Measurements from ENCODE around the gene FLNB. TPM values are rescaled to one million over a fixed set of nuclear protein-coding genes. Genes with fewer than 3 reads are reported as not detected.

Gene FLNB
- total and polyA plus RNA-seq, 10 of the 15 experiments (the other 5 are each of a cell fraction or from before 2014, with no cell fraction given), result 13.6 to 51.8 (median 26.4) TPM

DNA sequence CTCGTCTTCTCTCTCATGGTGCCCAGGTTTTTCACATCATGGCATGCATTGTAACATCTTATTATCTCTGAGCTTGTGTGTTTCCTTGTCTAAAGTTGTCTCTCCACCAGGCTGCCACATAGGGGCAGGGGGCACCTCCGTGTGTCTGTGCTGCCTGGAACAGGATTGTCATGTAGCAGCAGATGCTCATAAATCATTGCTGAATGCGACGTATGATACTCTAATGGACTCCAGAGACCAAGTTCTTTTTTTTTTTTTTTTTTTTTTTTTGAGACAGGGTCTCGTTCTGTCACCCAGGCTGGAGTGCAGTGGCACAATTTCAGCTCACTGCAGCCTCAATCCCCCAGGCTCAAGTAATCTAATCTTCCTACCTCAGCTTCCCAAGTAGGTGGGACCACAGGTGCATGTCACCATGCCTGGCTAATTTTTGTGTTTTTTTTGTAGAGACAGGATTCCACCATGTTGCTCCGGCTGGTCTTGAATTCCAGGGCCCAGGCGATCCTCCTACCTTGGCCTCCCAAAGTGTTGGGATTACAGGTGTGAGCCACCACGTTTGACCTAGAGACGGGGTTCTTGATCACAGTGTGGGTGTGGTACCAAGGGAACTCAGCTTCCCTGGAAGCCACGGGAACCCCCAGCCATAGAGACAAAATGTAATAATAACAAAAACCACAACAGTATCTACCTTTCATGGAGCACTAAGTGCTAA, 207.2 kb downstream of the FLNB start:
- peaks cover 56% of the 10 kb centered on the region for H3K4me1 ChIP-seq (ENCODE audit: control insufficient read depth, insufficient read depth, low read length)
- SMC1A ChIA-PET (ENCODE audit: uncharacterized antibody, unreplicated experiment), result interaction anchor here (0.9 to 14.2 kb wide), 11 partner anchors 9 to 199 kb away, joined by 3 to 510 read pairs (median 7); partner anchors contain the start of genes HTD2 and RPP14
- no peak for DNase-seq (ENCODE audit: low read depth, low spot score)
- H3K4me3 ChIP-seq, result no peak overlapping the region
- H3K27me3 ChIP-seq (replicated peaks in 1 of 2; ENCODE audit: control insufficient read depth in 2 of 2, insufficient read depth in 2 of 2, low read length in 1 of 2), result no peaks in the 10 kb centered on the region
- no peak for FAIRE-seq
- no peaks in the 10 kb centered on the region for H3K36me3 ChIP-seq (ENCODE audit: control insufficient read depth in 2 of 2, insufficient read depth in 2 of 2, low read length in 1 of 2)
- intact Hi-C loops (cut with micrococcal nuclease; ENCODE audit: unreplicated experiment) (loop anchor here (2.0 kb wide), 2 partner anchors 15 to 21 kb away; partner anchors contain the start of gene ABHD6), in situ Hi-C loops (cut with MboI) (loop anchor here (25.0 kb wide), 1 partner anchor 1172 kb away; no protein-coding TSS in a partner anchor)
- H2AFZ ChIP-seq (ENCODE audit: control insufficient read depth, low read depth, low read length), result no peak overlapping the region
- peak overlapping the region; percentile 83 for H3K27ac ChIP-seq (ENCODE audit: control insufficient read depth, insufficient read depth)
- POLR2A ChIA-PET, result interaction anchor here (0.6 to 15.5 kb wide), 6 partner anchors 8 to 38 kb away, joined by 3 to 491 read pairs (median 6); partner anchors contain the start of gene ABHD6
- RAD21 ChIA-PET (ENCODE audit: unreplicated experiment), result interaction anchor here (0.6 to 11.9 kb wide), 14 partner anchors 8 to 206 kb away, joined by 3 to 285 read pairs (median 8); partner anchors contain the start of genes ABHD6, HTD2 and RPP14
- H4K20me1 ChIP-seq (ENCODE audit: control insufficient read depth, insufficient read depth), result no peaks in the 10 kb centered on the region
- H3K79me2 ChIP-seq (ENCODE audit: control insufficient read depth, insufficient read depth, low read length), result no peaks in the 10 kb centered on the region
- CTCF ChIA-PET, result interaction anchor here (1.3 to 13.5 kb wide), 9 partner anchors 7 to 92 kb away, joined by 4 to 655 read pairs (median 10); partner anchors contain the start of genes ABHD6, HTD2 and RPP14
- 35% methylated on average over 9 of the region's 10 CpGs for WGBS (ENCODE audit: insufficient coverage, insufficient replicate concordance, low lambda C conversion rate, missing lambda C conversion rate)
- ATAC-seq, result peak; percentile 2
- no peaks in the 10 kb centered on the region; the same call in 2 of the 3 replicates for H3K9me3 ChIP-seq (replicated peaks; ENCODE audit: control insufficient read depth, insufficient read depth, low read length)
- peak overlapping the region; percentile 11 for H3K9ac ChIP-seq (ENCODE audit: control insufficient read depth, insufficient read depth, low read length)
- peak overlapping the region; percentile 81 for H3K4me2 ChIP-seq (ENCODE audit: control insufficient read depth, insufficient read depth)
- TSS peak; percentile 84 for BruUV-seq (replicated peaks)
- no peak for TF ChIP-seq ZNF622 (IDR thresholded peaks at IDR 0.05)
- TF ChIP-seq MYB (IDR thresholded peaks at IDR 0.05; ENCODE audit: borderline replicate concordance, low read depth, low read length), result 0 out of 2 replicates have a peak, but pooled peaks have one; percentile 7
- TF ChIP-seq, protein P1, sequence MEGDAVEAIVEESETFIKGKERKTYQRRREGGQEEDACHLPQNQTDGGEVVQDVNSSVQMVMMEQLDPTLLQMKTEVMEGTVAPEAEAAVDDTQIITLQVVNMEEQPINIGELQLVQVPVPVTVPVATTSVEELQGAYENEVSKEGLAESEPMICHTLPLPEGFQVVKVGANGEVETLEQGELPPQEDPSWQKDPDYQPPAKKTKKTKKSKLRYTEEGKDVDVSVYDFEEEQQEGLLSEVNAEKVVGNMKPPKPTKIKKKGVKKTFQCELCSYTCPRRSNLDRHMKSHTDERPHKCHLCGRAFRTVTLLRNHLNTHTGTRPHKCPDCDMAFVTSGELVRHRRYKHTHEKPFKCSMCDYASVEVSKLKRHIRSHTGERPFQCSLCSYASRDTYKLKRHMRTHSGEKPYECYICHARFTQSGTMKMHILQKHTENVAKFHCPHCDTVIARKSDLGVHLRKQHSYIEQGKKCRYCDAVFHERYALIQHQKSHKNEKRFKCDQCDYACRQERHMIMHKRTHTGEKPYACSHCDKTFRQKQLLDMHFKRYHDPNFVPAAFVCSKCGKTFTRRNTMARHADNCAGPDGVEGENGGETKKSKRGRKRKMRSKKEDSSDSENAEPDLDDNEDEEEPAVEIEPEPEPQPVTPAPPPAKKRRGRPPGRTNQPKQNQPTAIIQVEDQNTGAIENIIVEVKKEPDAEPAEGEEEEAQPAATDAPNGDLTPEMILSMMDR (IDR thresholded peaks at IDR 0.05 in 2 of 3, conservative IDR thresholded peaks at IDR 0.05 in 1 of 3; ENCODE audit: control insufficient read depth in 2 of 3, extremely low read depth in 1 of 3, insufficient read depth in 1 of 3, low read depth in 3 of 3, low read length in 3 of 3), result no peak
- TF ChIP-seq RUNX3 (IDR thresholded peaks at IDR 0.05; ENCODE audit: low read length), result peak; percentile 31
- no peak for TF ChIP-seq SMAD5 (IDR thresholded peaks at IDR 0.05; ENCODE audit: low read depth)
- no peak for TF ChIP-seq BHLHE40 (IDR thresholded peaks at IDR 0.05; ENCODE audit: borderline replicate concordance in 1 of 2, low read depth in 2 of 2, low read length in 1 of 2)
- TF ChIP-seq, protein P2, sequence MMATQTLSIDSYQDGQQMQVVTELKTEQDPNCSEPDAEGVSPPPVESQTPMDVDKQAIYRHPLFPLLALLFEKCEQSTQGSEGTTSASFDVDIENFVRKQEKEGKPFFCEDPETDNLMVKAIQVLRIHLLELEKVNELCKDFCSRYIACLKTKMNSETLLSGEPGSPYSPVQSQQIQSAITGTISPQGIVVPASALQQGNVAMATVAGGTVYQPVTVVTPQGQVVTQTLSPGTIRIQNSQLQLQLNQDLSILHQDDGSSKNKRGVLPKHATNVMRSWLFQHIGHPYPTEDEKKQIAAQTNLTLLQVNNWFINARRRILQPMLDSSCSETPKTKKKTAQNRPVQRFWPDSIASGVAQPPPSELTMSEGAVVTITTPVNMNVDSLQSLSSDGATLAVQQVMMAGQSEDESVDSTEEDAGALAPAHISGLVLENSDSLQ (IDR thresholded peaks at IDR 0.05), result peak; percentile 83
- no peak; the same call in 1 of the 2 replicates for TF ChIP-seq HDGF (IDR thresholded peaks at IDR 0.05)
- TF ChIP-seq FOXM1 (IDR thresholded peaks at IDR 0.05; ENCODE audit: low read depth, low read length), result no peak
- 0 out of 2 replicates have a peak, but pooled peaks have one; percentile 5 for TF ChIP-seq YY1 (IDR thresholded peaks at IDR 0.05; ENCODE audit: low read depth, low read length)
- TF ChIP-seq JUNB (IDR thresholded peaks at IDR 0.05), result no peak
- TF ChIP-seq, protein P3, sequence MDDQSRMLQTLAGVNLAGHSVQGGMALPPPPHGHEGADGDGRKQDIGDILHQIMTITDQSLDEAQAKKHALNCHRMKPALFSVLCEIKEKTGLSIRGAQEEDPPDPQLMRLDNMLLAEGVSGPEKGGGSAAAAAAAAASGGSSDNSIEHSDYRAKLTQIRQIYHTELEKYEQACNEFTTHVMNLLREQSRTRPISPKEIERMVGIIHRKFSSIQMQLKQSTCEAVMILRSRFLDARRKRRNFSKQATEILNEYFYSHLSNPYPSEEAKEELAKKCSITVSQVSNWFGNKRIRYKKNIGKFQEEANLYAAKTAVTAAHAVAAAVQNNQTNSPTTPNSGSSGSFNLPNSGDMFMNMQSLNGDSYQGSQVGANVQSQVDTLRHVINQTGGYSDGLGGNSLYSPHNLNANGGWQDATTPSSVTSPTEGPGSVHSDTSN (IDR thresholded peaks at IDR 0.05; ENCODE audit: insufficient replicate concordance, low read depth, low read length), result peak; percentile 59
- no peak; the same call in 1 of the 2 replicates for TF ChIP-seq SMARCA5 (IDR thresholded peaks at IDR 0.05)
- TF ChIP-seq, protein P4, sequence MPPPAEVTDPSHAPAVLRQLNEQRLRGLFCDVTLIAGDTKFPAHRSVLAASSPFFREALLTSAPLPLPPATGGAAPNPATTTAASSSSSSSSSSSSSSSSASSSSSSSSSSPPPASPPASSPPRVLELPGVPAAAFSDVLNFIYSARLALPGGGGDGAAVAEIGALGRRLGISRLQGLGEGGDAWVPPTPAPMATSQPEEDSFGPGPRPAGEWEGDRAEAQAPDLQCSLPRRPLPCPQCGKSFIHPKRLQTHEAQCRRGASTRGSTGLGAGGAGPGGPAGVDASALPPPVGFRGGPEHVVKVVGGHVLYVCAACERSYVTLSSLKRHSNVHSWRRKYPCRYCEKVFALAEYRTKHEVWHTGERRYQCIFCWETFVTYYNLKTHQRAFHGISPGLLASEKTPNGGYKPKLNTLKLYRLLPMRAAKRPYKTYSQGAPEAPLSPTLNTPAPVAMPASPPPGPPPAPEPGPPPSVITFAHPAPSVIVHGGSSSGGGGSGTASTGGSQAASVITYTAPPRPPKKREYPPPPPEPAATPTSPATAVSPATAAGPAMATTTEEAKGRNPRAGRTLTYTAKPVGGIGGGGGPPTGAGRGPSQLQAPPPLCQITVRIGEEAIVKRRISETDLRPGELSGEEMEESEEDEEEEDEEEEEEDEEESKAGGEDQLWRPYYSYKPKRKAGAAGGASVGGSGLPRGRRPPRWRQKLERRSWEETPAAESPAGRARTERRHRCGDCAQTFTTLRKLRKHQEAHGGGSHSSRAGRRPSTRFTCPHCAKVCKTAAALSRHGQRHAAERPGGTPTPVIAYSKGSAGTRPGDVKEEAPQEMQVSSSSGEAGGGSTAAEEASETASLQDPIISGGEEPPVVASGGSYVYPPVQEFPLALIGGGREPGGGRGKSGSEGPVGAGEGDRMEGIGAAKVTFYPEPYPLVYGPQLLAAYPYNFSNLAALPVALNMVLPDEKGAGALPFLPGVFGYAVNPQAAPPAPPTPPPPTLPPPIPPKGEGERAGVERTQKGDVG (CRISPR knock-in tag; IDR thresholded peaks at IDR 0.05), result no peak
- TF ChIP-seq RCOR1 (conservative IDR thresholded peaks at IDR 0.05; ENCODE audit: low read depth, low read length), result peak; percentile 53; the same call in 1 of the 2 replicates

Data from GM12878 (cell line).